GM23338 (cell line): ENCODE measurements around the gene ANKS1B. TPM values are rescaled to one million over a fixed set of nuclear protein-coding genes. Genes with fewer than 3 reads are reported as not detected.

Experiments used
- ATAC-seq: fragments of 200-7000 bp; cut with Tn5 transposase; 3 replicates; pipeline ENCODE4 v1.9.1; 2020
- DNase-seq: peaks from one replicate; pipeline ENCODE4 v3.0.0-alpha.2; 2015; ENCODE audit warnings: low spot score
- H2AFZ ChIP-seq: fragments of 200-600 bp; sonication (generic); 2 replicates; pipeline ENCODE4 v1.8.0; 2016; ENCODE audit warnings: antibody characterized with exemption, mild to moderate bottlenecking, moderate library complexity
- H3F3A ChIP-seq: fragments of 200-600 bp; sonication (generic); replicated peaks from 2 replicates; pipeline ENCODE4 v1.8.0; 2017; ENCODE audit warnings: antibody characterized with exemption, mixed run types, low read depth
- H3K27ac ChIP-seq: fragments of 200-600 bp; sonication (generic); 2 replicates; pipeline ENCODE4 v1.6.1; 2016; ENCODE audit warnings: low read depth
- H3K27me3 ChIP-seq: fragments of 200-600 bp; sonication (generic); 2 replicates; pipeline ENCODE4 v1.8.0; 2016; ENCODE audit warnings: mild to moderate bottlenecking, mixed run types, moderate library complexity; ENCODE audit not compliant: insufficient read depth
- H3K36me3 ChIP-seq: fragments of 200-600 bp; sonication (generic); 2 replicates; pipeline ENCODE4 v1.8.0; 2016; ENCODE audit warnings: mild to moderate bottlenecking; ENCODE audit not compliant: insufficient read depth
- H3K4me1 ChIP-seq: fragments of 200-600 bp; sonication (generic); 2 replicates; pipeline ENCODE4 v1.8.0; 2016; ENCODE audit warnings: mild to moderate bottlenecking, moderate library complexity; ENCODE audit not compliant: insufficient read depth
- H3K4me2 ChIP-seq: fragments of 200-600 bp; sonication (generic); 2 replicates; pipeline ENCODE4 v1.7.1; 2017; ENCODE audit warnings: mixed run types
- H3K4me3 ChIP-seq: fragments of 200-600 bp; sonication (generic); 2 replicates; pipeline ENCODE4 v1.6.1; 2016; ENCODE audit warnings: mixed run types
- H3K79me2 ChIP-seq: fragments of 200-600 bp; sonication (generic); replicated peaks from 2 replicates; pipeline ENCODE4 v1.8.0; 2017; ENCODE audit warnings: mild to moderate bottlenecking; ENCODE audit not compliant: insufficient read depth
- H3K9me2 ChIP-seq: fragments of 200-600 bp; sonication (generic); 2 replicates; pipeline ENCODE4 v1.8.0; 2017; ENCODE audit not compliant: insufficient read depth
- H4K20me1 ChIP-seq: fragments of 200-600 bp; sonication (generic); replicated peaks from 2 replicates; pipeline ENCODE4 v1.8.0; 2017; ENCODE audit warnings: mild to moderate bottlenecking; ENCODE audit not compliant: insufficient read depth
- H3K27ac Mint-ChIP-seq: 2 replicates; pipeline ENCODE4 v1.8.0; 2020; ENCODE audit warnings: inconsistent platforms, mild to moderate bottlenecking, moderate library complexity, mixed read lengths
- H3K27me3 Mint-ChIP-seq: 3 replicates; pipeline ENCODE4 v1.8.0; 2022; ENCODE audit warnings: low read depth, mild to moderate bottlenecking, moderate library complexity, mixed read lengths, inconsistent platforms; ENCODE audit not compliant: insufficient read depth, poor library complexity
- H3K36me3 Mint-ChIP-seq: 3 replicates; pipeline ENCODE4 v1.8.0; 2021; ENCODE audit warnings: low read depth, mild to moderate bottlenecking, inconsistent platforms, moderate library complexity, mixed read lengths
- H3K4me1 Mint-ChIP-seq: 3 replicates; pipeline ENCODE4 v1.8.0; 2020; ENCODE audit warnings: mild to moderate bottlenecking, inconsistent platforms, mixed read lengths
- H3K4me3 Mint-ChIP-seq: 3 replicates; pipeline ENCODE4 v1.8.0; 2021; ENCODE audit warnings: moderate library complexity, mild to moderate bottlenecking, inconsistent platforms, mixed read lengths
- H3K9me3 Mint-ChIP-seq: 3 replicates; pipeline ENCODE4 v1.8.0; 2020; ENCODE audit warnings: moderate library complexity, mild to moderate bottlenecking, inconsistent platforms, mixed read lengths
- ETS1 ChIP-seq: IDR thresholded peaks from 2 replicates; pipeline ENCODE4 v1.6.1; 2016; ENCODE audit warnings: antibody characterized with exemption
- EZH2 ChIP-seq: fragments of 200-600 bp; sonication (generic); IDR thresholded peaks from one replicate; pipeline ENCODE4 v1.8.0; 2017; ENCODE audit warnings: antibody characterized with exemption, mild to moderate bottlenecking, low read depth; ENCODE audit not compliant: unreplicated experiment
- JUNB ChIP-seq: IDR thresholded peaks from one replicate; pipeline ENCODE4 v1.6.1; 2016; ENCODE audit warnings: antibody characterized with exemption; ENCODE audit not compliant: unreplicated experiment
- REST ChIP-seq: IDR thresholded peaks from one replicate; pipeline ENCODE4 v1.6.1; 2018; ENCODE audit warnings: antibody characterized with exemption; ENCODE audit not compliant: unreplicated experiment
- ZNF331 ChIP-seq: fragments of 250-450 bp; sonication (Bioruptor Pico); IDR thresholded peaks from 2 replicates; pipeline ENCODE4 v1.5.0; 2020; ENCODE audit warnings: low read depth, mild to moderate bottlenecking, moderate library complexity
- polyA plus RNA-seq: library from polyadenylated mRNA; unstranded; fragments of >200 nt; fragmentation: Nextera tagmentation; extraction: Ambion mirVana; gene quantifications from 2 replicates; pipeline ENCODE4 v1.2.1, GENCODE V29; 2016
- total RNA-seq: library from RNA; depleted of rRNA; stranded (reverse); fragments of >200 nt; shearing (Covaris generic); gene quantifications from 2 replicates; pipeline ENCODE4 v1.2.3, GENCODE V29; 2014

Gene ANKS1B
- total and polyA plus RNA-seq, 2 experiments from 2014 or later = 4.3 to 5.8 TPM

- TF ChIP-seq JUNB (no peak), EZH2 (no peak)
Observed at GRCh38 chr12:98772818-98773217, 1211.9 kb downstream of the ANKS1B start (continued).

- Histone ChIP-seq H2AFZ (no peak overlapping the region), H3K79me2 (no peaks in the 10 kb centered on the region), H3K27ac (no peak overlapping the region), H3K4me1 (no peaks in the 10 kb centered on the region), H3K4me3 (no peak overlapping the region), H3K4me2 (no peak overlapping the region), H4K20me1 (no peaks in the 10 kb centered on the region), H3K36me3 (no peaks in the 10 kb centered on the region; the same call in 1 of the 2 replicates), H3K9me2 (no peaks in the 10 kb centered on the region), H3K27me3 (no peaks in the 10 kb centered on the region), H3F3A (no peaks in the 10 kb centered on the region)
- ATAC-seq (no peak), DNase-seq (no peak)
- no peak overlapping the region for H3K27ac Mint-ChIP-seq
- peaks cover 4% of the 10 kb centered on the region; the same call in 2 of the 3 replicates for H3K9me3 Mint-ChIP-seq
- peaks cover 8% of the 10 kb centered on the region for H3K36me3 Mint-ChIP-seq
- no peak overlapping the region for H3K4me3 Mint-ChIP-seq
- H3K4me1 Mint-ChIP-seq = no peaks in the 10 kb centered on the region
- no peaks in the 10 kb centered on the region for H3K27me3 Mint-ChIP-seq
- no peak for TF ChIP-seq ZNF331 (CRISPR knock-in tag)
Observed at GRCh38 chr12:98771811-98772752, 1212.7 kb downstream of the ANKS1B start.

- peaks cover 4% of the 10 kb centered on the region; the same call in 2 of the 3 replicates for H3K9me3 Mint-ChIP-seq
- no peaks in the 10 kb centered on the region; the same call in 1 of the 2 replicates for H3K36me3 ChIP-seq
- no peaks in the 10 kb centered on the region for H3K27me3 Mint-ChIP-seq
- no peak for ATAC-seq
- no peaks in the 10 kb centered on the region for H3K79me2 ChIP-seq
- peaks cover 8% of the 10 kb centered on the region for H3K36me3 Mint-ChIP-seq
- no peaks in the 10 kb centered on the region for H3K4me1 Mint-ChIP-seq
- H3K4me3 Mint-ChIP-seq = no peak overlapping the region
- no peak overlapping the region for H3K27ac ChIP-seq
- H3K4me2 ChIP-seq = no peak overlapping the region
- no peaks in the 10 kb centered on the region for H3K27me3 ChIP-seq
- TF ChIP-seq REST (no peak), ETS1 (no peak)
- H3K4me3 ChIP-seq = no peak overlapping the region
- H3K9me2 ChIP-seq = no peaks in the 10 kb centered on the region
- DNase-seq = no peak
- H3F3A ChIP-seq = no peaks in the 10 kb centered on the region
- H3K27ac Mint-ChIP-seq = no peak overlapping the region
- no peak overlapping the region for H2AFZ ChIP-seq
- no peaks in the 10 kb centered on the region for H4K20me1 ChIP-seq
- no peaks in the 10 kb centered on the region for H3K4me1 ChIP-seq
Observed at GRCh38 chr12:98770230-98770629, 1214.5 kb downstream of the ANKS1B start.
